Measurements from ENCODE around the gene TST. TPM values are rescaled to one million over a fixed set of nuclear protein-coding genes. Genes with fewer than 3 reads are reported as not detected.

TST gene
- polyA plus RNA-seq, 1 donor (not counting 4 experiments of a cell fraction or from before 2014, with no cell fraction given), result 19.9 TPM

GRCh38 chr22:37030560-37031281 lies 11.5 kb upstream of the TST start:
- DNase-seq (ENCODE audit: low read depth, low spot score) (no peak), FAIRE-seq (no peak)
- dilution Hi-C loops (cut with MboI; ENCODE audit: extremely low pct_ligation_motif_present, low sequenced_read_pairs), result no loop called here
- no peak overlapping the region for H3K27ac ChIP-seq (ENCODE audit: control insufficient read depth, insufficient read depth, low read length)
- no peak overlapping the region for H3K4me3 ChIP-seq (ENCODE audit: control insufficient read depth in 2 of 3, extremely low read depth in 1 of 3, insufficient read depth in 2 of 3, low read depth in 1 of 3, low read length in 3 of 3)
- no peaks in the 10 kb centered on the region for H3K79me2 ChIP-seq (ENCODE audit: control insufficient read depth, insufficient read depth, low read length)
- no peak overlapping the region for H2AFZ ChIP-seq (ENCODE audit: control insufficient read depth, low read length)
- peaks cover 8 to 16% of the 10 kb centered on the region in 2 experiments for H3K36me3 ChIP-seq (ENCODE audit: control insufficient read depth in 2 of 2, extremely low read depth in 1 of 2, insufficient read depth in 2 of 2, low read length in 2 of 2)
- H3K9me3 ChIP-seq (ENCODE audit: control insufficient read depth, low read depth, low read length), result no peaks in the 10 kb centered on the region
- H3K9ac ChIP-seq (ENCODE audit: control insufficient read depth, extremely low read depth, insufficient read depth, low read length), result no peak overlapping the region
- no peaks in the 10 kb centered on the region for H4K20me1 ChIP-seq (ENCODE audit: control insufficient read depth, extremely low read depth, insufficient read depth, low read length)
- H3K4me2 ChIP-seq (ENCODE audit: control insufficient read depth, extremely low read depth, insufficient read depth, low read depth, low read length), result no peak overlapping the region
- peaks cover 19% of the 10 kb centered on the region for H3K4me1 ChIP-seq (ENCODE audit: control insufficient read depth, extremely low read depth, insufficient read depth, low read length)
- no peaks in the 10 kb centered on the region for H3K9me1 ChIP-seq (ENCODE audit: control insufficient read depth, extremely low read depth, insufficient read depth, low read length)
- no peaks in the 10 kb centered on the region for H3K27me3 ChIP-seq (ENCODE audit: control insufficient read depth, extremely low read depth, insufficient read depth, low read length)
- no peak for TF ChIP-seq EZH2 (IDR thresholded peaks at IDR 0.05; ENCODE audit: low read length)
- TF ChIP-seq, protein P1, sequence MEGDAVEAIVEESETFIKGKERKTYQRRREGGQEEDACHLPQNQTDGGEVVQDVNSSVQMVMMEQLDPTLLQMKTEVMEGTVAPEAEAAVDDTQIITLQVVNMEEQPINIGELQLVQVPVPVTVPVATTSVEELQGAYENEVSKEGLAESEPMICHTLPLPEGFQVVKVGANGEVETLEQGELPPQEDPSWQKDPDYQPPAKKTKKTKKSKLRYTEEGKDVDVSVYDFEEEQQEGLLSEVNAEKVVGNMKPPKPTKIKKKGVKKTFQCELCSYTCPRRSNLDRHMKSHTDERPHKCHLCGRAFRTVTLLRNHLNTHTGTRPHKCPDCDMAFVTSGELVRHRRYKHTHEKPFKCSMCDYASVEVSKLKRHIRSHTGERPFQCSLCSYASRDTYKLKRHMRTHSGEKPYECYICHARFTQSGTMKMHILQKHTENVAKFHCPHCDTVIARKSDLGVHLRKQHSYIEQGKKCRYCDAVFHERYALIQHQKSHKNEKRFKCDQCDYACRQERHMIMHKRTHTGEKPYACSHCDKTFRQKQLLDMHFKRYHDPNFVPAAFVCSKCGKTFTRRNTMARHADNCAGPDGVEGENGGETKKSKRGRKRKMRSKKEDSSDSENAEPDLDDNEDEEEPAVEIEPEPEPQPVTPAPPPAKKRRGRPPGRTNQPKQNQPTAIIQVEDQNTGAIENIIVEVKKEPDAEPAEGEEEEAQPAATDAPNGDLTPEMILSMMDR (optimal IDR thresholded peaks at IDR 0.05 in 1 of 3, IDR thresholded peaks at IDR 0.05 in 1 of 3, conservative IDR thresholded peaks at IDR 0.05 in 1 of 3; ENCODE audit: extremely low read depth in 1 of 3, insufficient read depth in 2 of 3, low read length in 3 of 3), result peak in 1 of 3 experiments; percentile 20

GRCh38 chr22:37028692-37029674 lies 9.7 kb upstream of the TST start:
- dilution Hi-C loops (cut with MboI; ENCODE audit: extremely low pct_ligation_motif_present, low sequenced_read_pairs), result no loop called here
- Histone ChIP-seq H3K9ac (ENCODE audit: control insufficient read depth, extremely low read depth, insufficient read depth, low read length) (no peak overlapping the region), H3K27ac (ENCODE audit: control insufficient read depth, insufficient read depth, low read length) (no peak overlapping the region)

More at GRCh38 chr22:37028692-37029674, 9.7 kb upstream of the TST start:
- no peak for DNase-seq (ENCODE audit: low read depth, low spot score)
- H3K79me2 ChIP-seq (ENCODE audit: control insufficient read depth, insufficient read depth, low read length), result no peaks in the 10 kb centered on the region
- TF ChIP-seq, protein P1 (optimal IDR thresholded peaks at IDR 0.05 in 1 of 3, IDR thresholded peaks at IDR 0.05 in 1 of 3, conservative IDR thresholded peaks at IDR 0.05 in 1 of 3; ENCODE audit: extremely low read depth in 1 of 3, insufficient read depth in 2 of 3, low read length in 3 of 3), result no peak
- no peak for TF ChIP-seq EZH2 (IDR thresholded peaks at IDR 0.05; ENCODE audit: low read length)
- H3K27me3 ChIP-seq (ENCODE audit: control insufficient read depth, extremely low read depth, insufficient read depth, low read length), result no peaks in the 10 kb centered on the region
- no peaks in the 10 kb centered on the region for H4K20me1 ChIP-seq (ENCODE audit: control insufficient read depth, extremely low read depth, insufficient read depth, low read length)
- H2AFZ ChIP-seq (ENCODE audit: control insufficient read depth, low read length), result no peak overlapping the region
- no peak for FAIRE-seq
- H3K9me3 ChIP-seq (ENCODE audit: control insufficient read depth, low read depth, low read length), result no peaks in the 10 kb centered on the region
- H3K9me1 ChIP-seq (ENCODE audit: control insufficient read depth, extremely low read depth, insufficient read depth, low read length), result no peaks in the 10 kb centered on the region
- peaks cover 19% of the 10 kb centered on the region for H3K4me1 ChIP-seq (ENCODE audit: control insufficient read depth, extremely low read depth, insufficient read depth, low read length)
- peaks cover 13 to 22% of the 10 kb centered on the region in 2 experiments for H3K36me3 ChIP-seq (ENCODE audit: control insufficient read depth in 2 of 2, extremely low read depth in 1 of 2, insufficient read depth in 2 of 2, low read length in 2 of 2)
- H3K4me2 ChIP-seq (ENCODE audit: control insufficient read depth, extremely low read depth, insufficient read depth, low read depth, low read length), result no peak overlapping the region
- no peak overlapping the region for H3K4me3 ChIP-seq (ENCODE audit: control insufficient read depth in 2 of 3, extremely low read depth in 1 of 3, insufficient read depth in 2 of 3, low read depth in 1 of 3, low read length in 3 of 3)
